HL-60 (cell line): Measurements from ENCODE around the gene FGFR4.
"Not testable (repeated sequence)": the region's sequence is repeated elsewhere in the genome, so short reads cannot be mapped to it uniquely, and the experiment has no call there.

ENCODE experiments used
- DNase-seq, 2 experiments: peaks; one replicate each; pipeline ENCODE4 v3.0.0-alpha.2; 2010 to 2020; ENCODE audit warnings: low read depth in 1 of 2, low spot score in 1 of 2
- H3K27ac ChIP-seq: fragments of 250-450 bp; sonication (Bioruptor Pico); replicated peaks from 2 replicates; pipeline ENCODE4 v1.5.1; 2020; ENCODE audit warnings: mild to moderate bottlenecking, moderate library complexity
- H3K27me3 ChIP-seq: fragments of 250-450 bp; sonication (Bioruptor Pico); 2 replicates; pipeline ENCODE4 v1.5.1; 2021; ENCODE audit warnings: mild to moderate bottlenecking, moderate library complexity; ENCODE audit not compliant: insufficient read depth, poor library complexity, severe bottlenecking
- H3K4me3 ChIP-seq: replicated peaks from 2 replicates; pipeline ENCODE4 v1.5.1; 2011; ENCODE audit warnings: mild to moderate bottlenecking, control low read depth, low read length; ENCODE audit not compliant: insufficient read depth
- GABPA ChIP-seq: IDR thresholded peaks from 2 replicates; pipeline ENCODE4 v1.6.1; 2012; ENCODE audit warnings: low read depth
- POLR2AphosphoS5 ChIP-seq: IDR thresholded peaks from 2 replicates; pipeline ENCODE4 v1.6.1; 2012; ENCODE audit warnings: low read depth
- SPI1 ChIP-seq: IDR thresholded peaks from 2 replicates; pipeline ENCODE4 v1.6.1; 2012; ENCODE audit warnings: low read depth, mild to moderate bottlenecking, borderline replicate concordance
- TF ChIP-seq, protein P1 (sequence below): IDR thresholded peaks from 2 replicates; pipeline ENCODE4 v1.6.1; 2012; ENCODE audit warnings: low read depth; ENCODE audit not compliant: insufficient replicate concordance
- TF ChIP-seq, protein P2 (sequence below): IDR thresholded peaks from one replicate; pipeline ENCODE4 v1.5.1; 2011; ENCODE audit warnings: low read length, control low read depth, inconsistent platforms; ENCODE audit not compliant: insufficient read depth

The FGFR4 gene

DNA sequence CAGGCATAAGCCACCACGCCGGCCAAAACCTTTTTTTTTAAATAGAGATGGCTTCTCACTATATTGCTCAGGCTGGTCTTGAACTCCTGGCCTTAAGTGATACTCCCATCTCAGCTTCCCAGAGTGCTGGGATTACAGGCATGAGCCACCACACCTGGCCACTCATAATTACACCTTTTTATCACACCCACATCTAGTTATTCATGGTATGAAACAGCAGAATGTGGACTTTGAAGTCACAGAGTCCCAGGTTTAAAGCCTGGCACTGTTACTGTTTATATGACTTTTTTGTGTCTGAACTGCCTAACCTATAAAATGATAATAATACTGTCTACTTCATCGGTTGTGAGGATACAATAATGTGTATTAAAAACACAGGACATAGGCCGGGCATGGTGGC is 41.1 kb upstream of the FGFR4 start:
- no peak for TF ChIP-seq GABPA
- TF ChIP-seq, protein P1, sequence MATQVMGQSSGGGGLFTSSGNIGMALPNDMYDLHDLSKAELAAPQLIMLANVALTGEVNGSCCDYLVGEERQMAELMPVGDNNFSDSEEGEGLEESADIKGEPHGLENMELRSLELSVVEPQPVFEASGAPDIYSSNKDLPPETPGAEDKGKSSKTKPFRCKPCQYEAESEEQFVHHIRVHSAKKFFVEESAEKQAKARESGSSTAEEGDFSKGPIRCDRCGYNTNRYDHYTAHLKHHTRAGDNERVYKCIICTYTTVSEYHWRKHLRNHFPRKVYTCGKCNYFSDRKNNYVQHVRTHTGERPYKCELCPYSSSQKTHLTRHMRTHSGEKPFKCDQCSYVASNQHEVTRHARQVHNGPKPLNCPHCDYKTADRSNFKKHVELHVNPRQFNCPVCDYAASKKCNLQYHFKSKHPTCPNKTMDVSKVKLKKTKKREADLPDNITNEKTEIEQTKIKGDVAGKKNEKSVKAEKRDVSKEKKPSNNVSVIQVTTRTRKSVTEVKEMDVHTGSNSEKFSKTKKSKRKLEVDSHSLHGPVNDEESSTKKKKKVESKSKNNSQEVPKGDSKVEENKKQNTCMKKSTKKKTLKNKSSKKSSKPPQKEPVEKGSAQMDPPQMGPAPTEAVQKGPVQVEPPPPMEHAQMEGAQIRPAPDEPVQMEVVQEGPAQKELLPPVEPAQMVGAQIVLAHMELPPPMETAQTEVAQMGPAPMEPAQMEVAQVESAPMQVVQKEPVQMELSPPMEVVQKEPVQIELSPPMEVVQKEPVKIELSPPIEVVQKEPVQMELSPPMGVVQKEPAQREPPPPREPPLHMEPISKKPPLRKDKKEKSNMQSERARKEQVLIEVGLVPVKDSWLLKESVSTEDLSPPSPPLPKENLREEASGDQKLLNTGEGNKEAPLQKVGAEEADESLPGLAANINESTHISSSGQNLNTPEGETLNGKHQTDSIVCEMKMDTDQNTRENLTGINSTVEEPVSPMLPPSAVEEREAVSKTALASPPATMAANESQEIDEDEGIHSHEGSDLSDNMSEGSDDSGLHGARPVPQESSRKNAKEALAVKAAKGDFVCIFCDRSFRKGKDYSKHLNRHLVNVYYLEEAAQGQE, result no peak
- TF ChIP-seq, protein P2, sequence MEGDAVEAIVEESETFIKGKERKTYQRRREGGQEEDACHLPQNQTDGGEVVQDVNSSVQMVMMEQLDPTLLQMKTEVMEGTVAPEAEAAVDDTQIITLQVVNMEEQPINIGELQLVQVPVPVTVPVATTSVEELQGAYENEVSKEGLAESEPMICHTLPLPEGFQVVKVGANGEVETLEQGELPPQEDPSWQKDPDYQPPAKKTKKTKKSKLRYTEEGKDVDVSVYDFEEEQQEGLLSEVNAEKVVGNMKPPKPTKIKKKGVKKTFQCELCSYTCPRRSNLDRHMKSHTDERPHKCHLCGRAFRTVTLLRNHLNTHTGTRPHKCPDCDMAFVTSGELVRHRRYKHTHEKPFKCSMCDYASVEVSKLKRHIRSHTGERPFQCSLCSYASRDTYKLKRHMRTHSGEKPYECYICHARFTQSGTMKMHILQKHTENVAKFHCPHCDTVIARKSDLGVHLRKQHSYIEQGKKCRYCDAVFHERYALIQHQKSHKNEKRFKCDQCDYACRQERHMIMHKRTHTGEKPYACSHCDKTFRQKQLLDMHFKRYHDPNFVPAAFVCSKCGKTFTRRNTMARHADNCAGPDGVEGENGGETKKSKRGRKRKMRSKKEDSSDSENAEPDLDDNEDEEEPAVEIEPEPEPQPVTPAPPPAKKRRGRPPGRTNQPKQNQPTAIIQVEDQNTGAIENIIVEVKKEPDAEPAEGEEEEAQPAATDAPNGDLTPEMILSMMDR, result no peak
- Histone ChIP-seq H3K27me3 (no peaks in the 10 kb centered on the region), H3K4me3 (no peak overlapping the region), H3K27ac (no peak overlapping the region)
- no peak for DNase-seq

DNA sequence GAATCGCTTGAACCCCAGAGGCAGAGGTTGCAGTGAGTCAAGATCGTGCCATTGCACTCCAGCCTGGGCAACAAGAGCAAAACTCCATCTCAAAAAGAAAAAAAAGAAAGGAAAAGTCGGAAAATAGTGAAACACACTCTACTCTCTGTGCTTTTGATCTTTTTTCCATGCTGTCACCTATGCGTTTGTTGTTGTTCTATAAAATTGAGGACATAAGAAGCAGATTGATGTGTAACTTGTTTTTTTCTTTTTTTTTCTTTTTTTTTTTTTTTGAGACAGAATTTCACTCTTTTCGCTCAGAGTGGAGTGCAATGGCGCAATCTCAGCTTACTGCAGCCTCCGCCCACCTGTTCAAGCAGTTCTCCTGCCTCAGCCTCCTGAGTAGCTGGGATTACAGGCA is 38.2 kb upstream of the FGFR4 start:
- not testable (repeated sequence) for H3K27me3 ChIP-seq, H3K4me3 ChIP-seq, DNase-seq, H3K27ac ChIP-seq

DNA sequence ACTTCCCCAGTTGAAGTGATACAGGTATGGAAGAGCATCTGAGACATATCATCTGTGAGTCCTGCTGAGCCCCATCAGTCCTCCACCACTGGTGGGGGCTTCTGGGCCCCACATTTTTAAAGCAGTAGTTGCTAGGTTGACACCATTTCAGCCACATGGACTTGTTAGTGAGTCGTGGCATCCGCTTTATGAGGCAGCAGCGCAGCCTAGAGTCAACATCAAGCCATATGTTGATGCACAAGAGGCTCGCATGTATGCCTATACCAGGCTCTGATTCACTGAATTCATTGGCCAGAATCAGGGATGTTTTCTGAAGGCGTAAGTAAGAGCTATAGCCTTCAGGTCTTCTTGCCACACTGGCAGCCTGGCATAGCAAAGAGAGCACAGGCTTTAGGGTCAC is 37.4 kb upstream of the FGFR4 start:
- no peak overlapping the region for H3K27ac ChIP-seq
- no peak for DNase-seq
- no peak overlapping the region for H3K4me3 ChIP-seq
- TF ChIP-seq, protein P1, result no peak
- TF ChIP-seq, protein P2, result no peak
- no peak for TF ChIP-seq POLR2AphosphoS5
- no peak for TF ChIP-seq SPI1
- no peak for TF ChIP-seq GABPA
- H3K27me3 ChIP-seq, result no peaks in the 10 kb centered on the region

DNA sequence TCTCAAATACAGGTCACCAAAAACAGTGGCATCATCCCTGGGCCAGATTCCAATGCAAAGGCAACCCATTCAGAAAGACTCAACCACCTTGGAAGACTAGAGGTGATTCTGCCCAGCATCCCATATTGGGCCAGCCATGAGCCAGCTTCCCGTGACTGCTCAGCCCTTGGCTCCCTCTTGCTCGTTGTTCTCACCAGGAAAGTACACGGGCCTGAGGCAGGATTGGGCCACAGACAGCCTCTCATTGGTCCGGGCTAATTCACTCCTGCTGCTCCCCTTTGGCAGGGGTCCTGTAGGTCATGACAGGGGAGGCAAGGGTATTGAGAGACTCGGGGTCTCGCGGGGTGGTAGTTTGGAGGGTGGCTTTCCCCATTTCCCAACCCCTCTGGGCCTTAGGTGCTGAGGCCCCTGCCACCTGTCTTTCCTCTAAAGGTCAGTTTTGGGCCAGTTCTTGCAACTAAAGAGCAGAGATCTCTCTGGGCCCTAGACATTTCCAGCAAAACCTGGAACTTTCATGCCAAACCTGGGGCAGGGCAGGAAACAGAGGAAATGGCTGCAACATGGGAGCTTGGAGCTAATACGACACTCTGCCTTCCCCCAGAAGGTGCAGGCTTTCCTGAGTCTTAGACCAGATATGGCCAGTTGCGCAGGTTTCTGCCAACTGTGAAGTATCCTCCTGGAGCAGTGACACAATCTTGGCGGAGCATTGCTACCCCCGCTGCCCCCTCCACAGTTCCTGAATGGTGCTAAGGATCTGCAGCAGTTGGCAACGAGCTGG is 22.0 kb upstream of the FGFR4 start:
- TF ChIP-seq SPI1 (no peak), POLR2AphosphoS5 (no peak), GABPA (no peak)
- TF ChIP-seq, protein P2, result no peak
- TF ChIP-seq, protein P1, result no peak
- Histone ChIP-seq H3K27me3 (no peaks in the 10 kb centered on the region), H3K27ac (no peak overlapping the region), H3K4me3 (no peak overlapping the region)
- DNase-seq, result no peak
